HEK293 (cell line): ENCODE results near the gene TNFAIP8L2.

Source experiments
- BCL11B ChIP-seq: fragments of 450-650 bp; formaldehyde crosslinking; IDR thresholded peaks from 2 replicates; pipeline ENCODE4 v1.5.1; 2016; ENCODE audit warnings: low read depth, missing biosample characterization, missing genetic modification characterization
- HOXA7 ChIP-seq: sonication (generic); formaldehyde crosslinking; IDR thresholded peaks from 2 replicates; pipeline ENCODE4 v1.8.1; 2022; ENCODE audit warnings: missing genetic modification reagents, borderline replicate concordance
- KLF7 ChIP-seq: fragments of 450-650 bp; formaldehyde crosslinking; IDR thresholded peaks from 2 replicates; pipeline ENCODE4 v1.5.1; 2016; ENCODE audit warnings: missing biosample characterization, missing genetic modification characterization, borderline replicate concordance
- MEIS1 ChIP-seq: sonication (generic); formaldehyde crosslinking; IDR thresholded peaks from 2 replicates; pipeline ENCODE4 v1.8.1; 2022; ENCODE audit warnings: missing genetic modification reagents, mild to moderate bottlenecking, borderline replicate concordance
- SCRT1 ChIP-seq: fragments of 450-650 bp; formaldehyde crosslinking; IDR thresholded peaks from 2 replicates; pipeline ENCODE4 v1.5.1; 2016; ENCODE audit warnings: missing biosample characterization, missing genetic modification characterization, borderline replicate concordance
- TRIM28 ChIP-seq: IDR thresholded peaks from 2 replicates; pipeline ENCODE4 v1.6.1; 2011; ENCODE audit warnings: low read length, control low read depth, borderline replicate concordance
- WT1 ChIP-seq: fragments of 450-650 bp; formaldehyde crosslinking; IDR thresholded peaks from 2 replicates; pipeline ENCODE4 v1.5.1; 2016; ENCODE audit warnings: missing biosample characterization, missing genetic modification characterization
- YY1 ChIP-seq: fragments of 450-650 bp; formaldehyde crosslinking; IDR thresholded peaks from 2 replicates; pipeline ENCODE4 v1.5.1; 2018; ENCODE audit warnings: missing biosample characterization, missing genetic modification characterization
- ZBTB11 ChIP-seq: fragments of 450-650 bp; formaldehyde crosslinking; conservative IDR thresholded peaks from 2 replicates; pipeline ENCODE4 v1.5.1; 2016; ENCODE audit warnings: low read depth, missing biosample characterization, missing genetic modification characterization
- ZBTB21 ChIP-seq: fragments of 450-650 bp; formaldehyde crosslinking; IDR thresholded peaks from 2 replicates; pipeline ENCODE4 v1.5.1; 2017; ENCODE audit warnings: missing biosample characterization, missing genetic modification characterization
- ZNF112 ChIP-seq: fragments of 450-650 bp; formaldehyde crosslinking; IDR thresholded peaks from 2 replicates; pipeline ENCODE4 v1.5.0; 2017; ENCODE audit warnings: missing biosample characterization, missing genetic modification characterization
- ZNF140 ChIP-seq: fragments of 450-650 bp; formaldehyde crosslinking; IDR thresholded peaks from 2 replicates; pipeline ENCODE4 v1.5.1; 2016; ENCODE audit warnings: missing biosample characterization, missing genetic modification characterization
- ZNF302 ChIP-seq: fragments of 450-650 bp; formaldehyde crosslinking; IDR thresholded peaks from 2 replicates; pipeline ENCODE4 v1.5.1; 2016; ENCODE audit warnings: missing biosample characterization, missing genetic modification characterization, low read depth
- ZNF335 ChIP-seq: fragments of 450-650 bp; formaldehyde crosslinking; conservative IDR thresholded peaks from 2 replicates; pipeline ENCODE4 v1.5.1; 2016; ENCODE audit warnings: missing biosample characterization, missing genetic modification characterization
- ZNF341 ChIP-seq: fragments of 450-650 bp; formaldehyde crosslinking; IDR thresholded peaks from 2 replicates; pipeline ENCODE4; 2016; ENCODE audit warnings: low read depth, missing biosample characterization, missing genetic modification characterization
- ZNF366 ChIP-seq: fragments of 450-650 bp; formaldehyde crosslinking; conservative IDR thresholded peaks from 2 replicates; pipeline ENCODE4 v1.5.1; 2016; ENCODE audit warnings: missing biosample characterization, missing genetic modification characterization
- ZNF37A ChIP-seq: fragments of 450-650 bp; IDR thresholded peaks from 2 replicates; pipeline ENCODE4 v1.5.1; 2018; ENCODE audit warnings: missing biosample characterization, missing genetic modification characterization
- ZNF544 ChIP-seq: fragments of 450-650 bp; formaldehyde crosslinking; IDR thresholded peaks from 2 replicates; pipeline ENCODE4 v1.5.0; 2017; ENCODE audit warnings: missing biosample characterization, missing genetic modification characterization
- ZNF561 ChIP-seq: fragments of 450-650 bp; IDR thresholded peaks from 2 replicates; pipeline ENCODE4 v1.5.1; 2018; ENCODE audit warnings: missing biosample characterization, missing genetic modification characterization, borderline replicate concordance
- ZNF629 ChIP-seq: fragments of 450-650 bp; formaldehyde crosslinking; IDR thresholded peaks from 2 replicates; pipeline ENCODE4 v1.5.1; 2017; ENCODE audit warnings: missing biosample characterization, missing genetic modification characterization
- ZNF654 ChIP-seq: fragments of 450-650 bp; formaldehyde crosslinking; IDR thresholded peaks from 2 replicates; pipeline ENCODE4 v1.5.1; 2016; ENCODE audit warnings: low read depth, missing biosample characterization, missing genetic modification characterization
- ZNF768 ChIP-seq: fragments of 450-650 bp; formaldehyde crosslinking; IDR thresholded peaks from 2 replicates; pipeline ENCODE4 v1.5.1; 2018; ENCODE audit warnings: missing biosample characterization, mild to moderate bottlenecking, missing genetic modification characterization
- ZNF776 ChIP-seq: fragments of 450-650 bp; formaldehyde crosslinking; IDR thresholded peaks from 2 replicates; pipeline ENCODE4 v1.5.0; 2017; ENCODE audit warnings: missing biosample characterization, missing genetic modification characterization, borderline replicate concordance
- ZNF837 ChIP-seq: fragments of 450-650 bp; formaldehyde crosslinking; IDR thresholded peaks from 2 replicates; pipeline ENCODE4 v1.5.1; 2016; ENCODE audit warnings: missing biosample characterization, missing genetic modification characterization
- TF ChIP-seq, protein P1 (sequence below): fragments of 450-650 bp; formaldehyde crosslinking; IDR thresholded peaks from 2 replicates; pipeline ENCODE4 v1.5.1; 2016; ENCODE audit warnings: missing biosample characterization, missing genetic modification characterization
- TF ChIP-seq, protein P2 (sequence below): fragments of 450-650 bp; formaldehyde crosslinking; IDR thresholded peaks from 2 replicates; pipeline ENCODE4 v1.5.1; 2016; ENCODE audit warnings: missing biosample characterization, missing genetic modification characterization
- TF ChIP-seq, protein P3 (sequence below): fragments of 450-650 bp; formaldehyde crosslinking; IDR thresholded peaks from 2 replicates; pipeline ENCODE4 v1.5.0; 2017; ENCODE audit warnings: missing biosample characterization, missing genetic modification characterization, borderline replicate concordance
- TF ChIP-seq, protein P4 (sequence below): IDR thresholded peaks from 2 replicates; pipeline ENCODE4 v1.6.1; 2011; ENCODE audit warnings: mild to moderate bottlenecking, low read depth, low read length, borderline replicate concordance

TNFAIP8L2 gene

GRCh38 chr1:151189637-151190445 lies 33.4 kb downstream of the TNFAIP8L2 start, which contains the start of gene VPS72 (continued):
- TF ChIP-seq ZBTB11 (tag by site-specific recombination) (peak; percentile 65; the same call in 1 of the 2 replicates), ZBTB21 (no peak), ZNF768 (no peak), ZNF140 (tag by site-specific recombination) (no peak), ZNF654 (no peak), ZNF544 (no peak), WT1 (tag by site-specific recombination) (peak; percentile 49), KLF7 (peak; percentile 92; the same call in 1 of the 2 replicates), HOXA7 (CRISPR knock-in tag) (no peak), ZNF112 (tag by site-specific recombination) (no peak), ZNF341 (tag by site-specific recombination) (peak; percentile 40; the same call in 1 of the 2 replicates), ZNF335 (tag by site-specific recombination) (peak; percentile 74), ZNF561 (tag by site-specific recombination) (peak; percentile 92), TRIM28 (peak; percentile 65; the same call in 1 of the 2 replicates), BCL11B (tag by site-specific recombination) (no peak), ZNF302 (tag by site-specific recombination) (no peak), SCRT1 (tag by site-specific recombination) (peak; percentile 95), YY1 (tag by site-specific recombination) (0 out of 2 replicates have a peak, but pooled peaks have one; percentile 40), ZNF837 (no peak), ZNF629 (tag by site-specific recombination) (peak; percentile 59; the same call in 1 of the 2 replicates), ZNF366 (tag by site-specific recombination) (peak; percentile 90), ZNF37A (tag by site-specific recombination) (no peak), MEIS1 (CRISPR knock-in tag) (no peak), ZNF776 (tag by site-specific recombination) (no peak)
- TF ChIP-seq, protein P1, sequence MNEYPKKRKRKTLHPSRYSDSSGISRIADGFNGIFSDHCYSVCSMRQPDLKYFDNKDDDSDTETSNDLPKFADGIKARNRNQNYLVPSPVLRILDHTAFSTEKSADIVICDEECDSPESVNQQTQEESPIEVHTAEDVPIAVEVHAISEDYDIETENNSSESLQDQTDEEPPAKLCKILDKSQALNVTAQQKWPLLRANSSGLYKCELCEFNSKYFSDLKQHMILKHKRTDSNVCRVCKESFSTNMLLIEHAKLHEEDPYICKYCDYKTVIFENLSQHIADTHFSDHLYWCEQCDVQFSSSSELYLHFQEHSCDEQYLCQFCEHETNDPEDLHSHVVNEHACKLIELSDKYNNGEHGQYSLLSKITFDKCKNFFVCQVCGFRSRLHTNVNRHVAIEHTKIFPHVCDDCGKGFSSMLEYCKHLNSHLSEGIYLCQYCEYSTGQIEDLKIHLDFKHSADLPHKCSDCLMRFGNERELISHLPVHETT (tag by site-specific recombination), result peak; percentile 69
- TF ChIP-seq, protein P2, sequence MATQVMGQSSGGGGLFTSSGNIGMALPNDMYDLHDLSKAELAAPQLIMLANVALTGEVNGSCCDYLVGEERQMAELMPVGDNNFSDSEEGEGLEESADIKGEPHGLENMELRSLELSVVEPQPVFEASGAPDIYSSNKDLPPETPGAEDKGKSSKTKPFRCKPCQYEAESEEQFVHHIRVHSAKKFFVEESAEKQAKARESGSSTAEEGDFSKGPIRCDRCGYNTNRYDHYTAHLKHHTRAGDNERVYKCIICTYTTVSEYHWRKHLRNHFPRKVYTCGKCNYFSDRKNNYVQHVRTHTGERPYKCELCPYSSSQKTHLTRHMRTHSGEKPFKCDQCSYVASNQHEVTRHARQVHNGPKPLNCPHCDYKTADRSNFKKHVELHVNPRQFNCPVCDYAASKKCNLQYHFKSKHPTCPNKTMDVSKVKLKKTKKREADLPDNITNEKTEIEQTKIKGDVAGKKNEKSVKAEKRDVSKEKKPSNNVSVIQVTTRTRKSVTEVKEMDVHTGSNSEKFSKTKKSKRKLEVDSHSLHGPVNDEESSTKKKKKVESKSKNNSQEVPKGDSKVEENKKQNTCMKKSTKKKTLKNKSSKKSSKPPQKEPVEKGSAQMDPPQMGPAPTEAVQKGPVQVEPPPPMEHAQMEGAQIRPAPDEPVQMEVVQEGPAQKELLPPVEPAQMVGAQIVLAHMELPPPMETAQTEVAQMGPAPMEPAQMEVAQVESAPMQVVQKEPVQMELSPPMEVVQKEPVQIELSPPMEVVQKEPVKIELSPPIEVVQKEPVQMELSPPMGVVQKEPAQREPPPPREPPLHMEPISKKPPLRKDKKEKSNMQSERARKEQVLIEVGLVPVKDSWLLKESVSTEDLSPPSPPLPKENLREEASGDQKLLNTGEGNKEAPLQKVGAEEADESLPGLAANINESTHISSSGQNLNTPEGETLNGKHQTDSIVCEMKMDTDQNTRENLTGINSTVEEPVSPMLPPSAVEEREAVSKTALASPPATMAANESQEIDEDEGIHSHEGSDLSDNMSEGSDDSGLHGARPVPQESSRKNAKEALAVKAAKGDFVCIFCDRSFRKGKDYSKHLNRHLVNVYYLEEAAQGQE (tag by site-specific recombination), result no peak
- TF ChIP-seq, protein P3, sequence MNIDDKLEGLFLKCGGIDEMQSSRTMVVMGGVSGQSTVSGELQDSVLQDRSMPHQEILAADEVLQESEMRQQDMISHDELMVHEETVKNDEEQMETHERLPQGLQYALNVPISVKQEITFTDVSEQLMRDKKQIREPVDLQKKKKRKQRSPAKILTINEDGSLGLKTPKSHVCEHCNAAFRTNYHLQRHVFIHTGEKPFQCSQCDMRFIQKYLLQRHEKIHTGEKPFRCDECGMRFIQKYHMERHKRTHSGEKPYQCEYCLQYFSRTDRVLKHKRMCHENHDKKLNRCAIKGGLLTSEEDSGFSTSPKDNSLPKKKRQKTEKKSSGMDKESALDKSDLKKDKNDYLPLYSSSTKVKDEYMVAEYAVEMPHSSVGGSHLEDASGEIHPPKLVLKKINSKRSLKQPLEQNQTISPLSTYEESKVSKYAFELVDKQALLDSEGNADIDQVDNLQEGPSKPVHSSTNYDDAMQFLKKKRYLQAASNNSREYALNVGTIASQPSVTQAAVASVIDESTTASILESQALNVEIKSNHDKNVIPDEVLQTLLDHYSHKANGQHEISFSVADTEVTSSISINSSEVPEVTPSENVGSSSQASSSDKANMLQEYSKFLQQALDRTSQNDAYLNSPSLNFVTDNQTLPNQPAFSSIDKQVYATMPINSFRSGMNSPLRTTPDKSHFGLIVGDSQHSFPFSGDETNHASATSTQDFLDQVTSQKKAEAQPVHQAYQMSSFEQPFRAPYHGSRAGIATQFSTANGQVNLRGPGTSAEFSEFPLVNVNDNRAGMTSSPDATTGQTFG (tag by site-specific recombination), result no peak
- TF ChIP-seq, protein P4, sequence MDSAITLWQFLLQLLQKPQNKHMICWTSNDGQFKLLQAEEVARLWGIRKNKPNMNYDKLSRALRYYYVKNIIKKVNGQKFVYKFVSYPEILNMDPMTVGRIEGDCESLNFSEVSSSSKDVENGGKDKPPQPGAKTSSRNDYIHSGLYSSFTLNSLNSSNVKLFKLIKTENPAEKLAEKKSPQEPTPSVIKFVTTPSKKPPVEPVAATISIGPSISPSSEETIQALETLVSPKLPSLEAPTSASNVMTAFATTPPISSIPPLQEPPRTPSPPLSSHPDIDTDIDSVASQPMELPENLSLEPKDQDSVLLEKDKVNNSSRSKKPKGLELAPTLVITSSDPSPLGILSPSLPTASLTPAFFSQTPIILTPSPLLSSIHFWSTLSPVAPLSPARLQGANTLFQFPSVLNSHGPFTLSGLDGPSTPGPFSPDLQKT, result peak; percentile 95
